Lung (tissue), 12 donors: ENCODE results near the gene STXBP4. TPM values are rescaled to one million over a fixed set of nuclear protein-coding genes. Genes with fewer than 3 reads are reported as not detected.

Experiments
- ATAC-seq: fragments of 200-7000 bp; cut with Tn5 transposase; one replicate; pipeline ENCODE4 v1.9.1; 2020; ENCODE audit warnings: moderate number of reproducible peaks; ENCODE audit not compliant: insufficient read depth, low FRiP score
- DNase-seq, 3 donors: peaks; one replicate each; pipeline ENCODE4 v3.0.0-alpha.2; 2013 to 2017
- H3K27ac ChIP-seq, 2 donors: one replicate each; pipeline ENCODE4 v1.5.1; 2013; ENCODE audit warnings: mild to moderate bottlenecking in 2 of 2, moderate library complexity in 2 of 2, control low read depth in 1 of 2, inconsistent platforms in 1 of 2, low read depth in 1 of 2, low read length in 1 of 2
- H3K27me3 ChIP-seq, 3 donors: one replicate each; pipeline ENCODE4 v1.5.1; 2013; ENCODE audit warnings: low read length in 2 of 3; ENCODE audit not compliant: control insufficient read depth in 3 of 3, insufficient read depth in 3 of 3
- H3K36me3 ChIP-seq, 4 donors: one replicate each; pipeline ENCODE4 v1.5.1; 2013; ENCODE audit warnings: low read length in 4 of 4, mild to moderate bottlenecking in 1 of 4, moderate library complexity in 1 of 4; ENCODE audit not compliant: control insufficient read depth in 4 of 4, insufficient read depth in 4 of 4
- H3K4me1 ChIP-seq, 5 donors: one replicate each; pipeline ENCODE4 v1.5.1; 2013; ENCODE audit warnings: low read length in 5 of 5, mild to moderate bottlenecking in 2 of 5, moderate library complexity in 1 of 5; ENCODE audit not compliant: control insufficient read depth in 5 of 5, insufficient read depth in 5 of 5
- H3K4me3 ChIP-seq: one replicate; pipeline ENCODE4 v1.5.1; 2013; ENCODE audit warnings: mild to moderate bottlenecking, control low read depth, moderate library complexity
- H3K9ac ChIP-seq, 2 donors: one replicate each; pipeline ENCODE4 v1.5.1; 2013; ENCODE audit warnings: low read length in 2 of 2, control low read depth in 1 of 2; ENCODE audit not compliant: insufficient read depth in 1 of 2
- H3K9me3 ChIP-seq, 4 donors: one replicate each; pipeline ENCODE4 v1.5.1; 2013; ENCODE audit warnings: low read length in 3 of 4, mild to moderate bottlenecking in 1 of 4, moderate library complexity in 1 of 4; ENCODE audit not compliant: control insufficient read depth in 4 of 4, insufficient read depth in 3 of 4
- WGBS, 2 donors: extraction: QIAGEN DNeasy Blood & Tissue Kit; methylation state at CpG; one replicate each; pipeline ENCODE4 v1.1.7; 2013; 5-methylcytosine and 5-hydroxymethylcytosine counted together
- polyA plus RNA-seq, 2 donors: library from polyadenylated mRNA; stranded (reverse); fragments of 200-250 nt; gene quantifications; one replicate each; pipeline ENCODE4 v1.2.1, GENCODE V29; 2013
- total RNA-seq, 2 donors: library from RNA; depleted of rRNA in 1 of 2; stranded (reverse); fragments of >200 nt in 1 of 2; gene quantifications; one replicate each; pipeline ENCODE4 v1.2.1, GENCODE V29; 2014 to 2021
- TF ChIP-seq, protein P1 (sequence below): IDR thresholded peaks from 2 replicates; pipeline ENCODE4 v1.5.1; 2012; ENCODE audit warnings: mild to moderate bottlenecking; ENCODE audit errors: control extremely low read depth, extremely low read depth
- donor health status: control.
- donor health status: control.
- donor health status: Bipolar disorder and iron deficiency.
- donor health status: healthy.
- donor health status: DM: yes; HTN: yes; CAD: no.

STXBP4 gene
- total and polyA plus RNA-seq, 4 donors, result 1.4 to 44.1 (median 7.7) TPM

DNA sequence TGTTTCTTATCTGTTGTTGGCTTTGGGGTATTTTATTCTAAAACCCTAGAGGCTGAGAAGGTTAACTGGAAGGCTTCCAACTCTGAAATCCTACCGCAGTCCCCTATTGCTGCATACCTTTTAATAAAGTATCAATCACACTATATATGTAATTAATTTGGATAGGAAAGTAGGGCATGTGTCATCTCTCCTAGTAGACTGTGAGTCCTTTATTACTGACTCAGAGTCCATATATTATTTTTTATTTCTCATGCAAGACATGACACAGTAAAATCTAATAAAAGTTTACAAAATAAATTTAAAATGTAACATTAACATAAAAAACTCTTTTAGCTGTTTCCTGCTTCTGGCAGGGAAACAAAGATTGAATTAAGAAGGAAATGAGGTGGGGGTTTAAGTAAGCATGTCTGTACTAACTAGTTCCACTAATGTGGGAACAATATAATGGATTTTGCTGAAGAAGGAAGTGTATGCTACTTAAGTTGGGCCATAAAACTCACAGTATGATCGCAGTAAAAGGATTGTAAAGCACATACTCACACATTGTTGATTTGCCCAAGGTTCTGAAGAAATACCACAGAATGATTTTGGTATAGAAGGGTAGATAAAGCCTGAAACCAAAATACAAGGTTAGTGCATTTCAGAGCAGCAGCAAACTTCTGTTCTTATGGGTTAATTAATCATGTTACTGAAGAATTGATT is 198.6 kb downstream of the STXBP4 start:
- no peak overlapping the region for H3K27ac ChIP-seq
- WGBS, 2 donors, result 52 to 65% methylated on average over 2 of the region's 2 CpGs
- no peaks in the 10 kb centered on the region for H3K9me3 ChIP-seq
- no peak for ATAC-seq
- H3K4me3 ChIP-seq, result no peak overlapping the region
- no peak for DNase-seq
- H3K4me1 ChIP-seq, result peaks cover 0 to 5% (median 0%) of the 10 kb centered on the region in 5 donors
- H3K9ac ChIP-seq, result no peak overlapping the region
- TF ChIP-seq, protein P1, sequence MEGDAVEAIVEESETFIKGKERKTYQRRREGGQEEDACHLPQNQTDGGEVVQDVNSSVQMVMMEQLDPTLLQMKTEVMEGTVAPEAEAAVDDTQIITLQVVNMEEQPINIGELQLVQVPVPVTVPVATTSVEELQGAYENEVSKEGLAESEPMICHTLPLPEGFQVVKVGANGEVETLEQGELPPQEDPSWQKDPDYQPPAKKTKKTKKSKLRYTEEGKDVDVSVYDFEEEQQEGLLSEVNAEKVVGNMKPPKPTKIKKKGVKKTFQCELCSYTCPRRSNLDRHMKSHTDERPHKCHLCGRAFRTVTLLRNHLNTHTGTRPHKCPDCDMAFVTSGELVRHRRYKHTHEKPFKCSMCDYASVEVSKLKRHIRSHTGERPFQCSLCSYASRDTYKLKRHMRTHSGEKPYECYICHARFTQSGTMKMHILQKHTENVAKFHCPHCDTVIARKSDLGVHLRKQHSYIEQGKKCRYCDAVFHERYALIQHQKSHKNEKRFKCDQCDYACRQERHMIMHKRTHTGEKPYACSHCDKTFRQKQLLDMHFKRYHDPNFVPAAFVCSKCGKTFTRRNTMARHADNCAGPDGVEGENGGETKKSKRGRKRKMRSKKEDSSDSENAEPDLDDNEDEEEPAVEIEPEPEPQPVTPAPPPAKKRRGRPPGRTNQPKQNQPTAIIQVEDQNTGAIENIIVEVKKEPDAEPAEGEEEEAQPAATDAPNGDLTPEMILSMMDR, result no peak
- H3K27me3 ChIP-seq, result no peaks in the 10 kb centered on the region
- no peaks in the 10 kb centered on the region for H3K36me3 ChIP-seq

DNA sequence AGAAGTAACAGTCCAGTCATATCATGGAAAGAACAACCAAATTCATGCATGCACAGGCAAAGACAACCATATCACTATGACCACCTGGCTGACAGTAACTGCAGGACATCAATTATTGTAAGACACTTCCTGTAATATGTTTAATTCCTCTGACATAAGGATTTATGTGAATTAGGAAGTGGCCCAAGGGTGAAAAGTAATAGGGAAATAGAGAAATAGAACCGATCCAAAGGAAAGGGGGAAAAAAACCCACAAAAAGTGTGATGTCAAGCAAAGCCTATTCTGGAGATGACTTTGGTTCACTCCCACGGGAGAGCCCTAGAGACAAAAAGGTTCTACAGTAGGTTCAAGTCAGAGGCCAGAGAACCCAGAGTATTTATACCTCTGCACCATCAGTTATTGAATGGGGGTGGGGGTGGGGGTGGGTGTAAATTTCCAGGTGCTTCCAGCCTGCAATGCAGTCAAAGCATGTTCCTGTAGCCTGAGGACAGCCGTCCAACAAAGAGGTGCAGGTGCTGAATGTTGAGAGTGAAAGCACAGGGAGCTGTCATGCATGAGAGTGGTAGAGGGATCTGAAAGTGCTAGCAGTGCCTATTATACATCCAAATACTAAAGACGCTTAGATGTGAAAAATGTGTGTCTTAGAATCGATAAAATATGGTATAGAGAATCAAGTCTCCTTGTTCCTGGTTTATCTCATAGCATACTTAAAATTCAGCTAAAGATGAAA is 200.6 kb downstream of the STXBP4 start:
- Histone ChIP-seq H3K27ac (no peak overlapping the region), H3K27me3 (no peaks in the 10 kb centered on the region), H3K36me3 (no peaks in the 10 kb centered on the region), H3K4me3 (no peak overlapping the region), H3K9me3 (no peaks in the 10 kb centered on the region), H3K4me1 (peaks cover 0 to 5% (median 0%) of the 10 kb centered on the region in 5 donors), H3K9ac (no peak overlapping the region)
- TF ChIP-seq, protein P1, result no peak
- WGBS, 2 donors, result 59 to 64% methylated on average over 5 of the region's 5 CpGs
- ATAC-seq (no peak), DNase-seq (no peak)

DNA sequence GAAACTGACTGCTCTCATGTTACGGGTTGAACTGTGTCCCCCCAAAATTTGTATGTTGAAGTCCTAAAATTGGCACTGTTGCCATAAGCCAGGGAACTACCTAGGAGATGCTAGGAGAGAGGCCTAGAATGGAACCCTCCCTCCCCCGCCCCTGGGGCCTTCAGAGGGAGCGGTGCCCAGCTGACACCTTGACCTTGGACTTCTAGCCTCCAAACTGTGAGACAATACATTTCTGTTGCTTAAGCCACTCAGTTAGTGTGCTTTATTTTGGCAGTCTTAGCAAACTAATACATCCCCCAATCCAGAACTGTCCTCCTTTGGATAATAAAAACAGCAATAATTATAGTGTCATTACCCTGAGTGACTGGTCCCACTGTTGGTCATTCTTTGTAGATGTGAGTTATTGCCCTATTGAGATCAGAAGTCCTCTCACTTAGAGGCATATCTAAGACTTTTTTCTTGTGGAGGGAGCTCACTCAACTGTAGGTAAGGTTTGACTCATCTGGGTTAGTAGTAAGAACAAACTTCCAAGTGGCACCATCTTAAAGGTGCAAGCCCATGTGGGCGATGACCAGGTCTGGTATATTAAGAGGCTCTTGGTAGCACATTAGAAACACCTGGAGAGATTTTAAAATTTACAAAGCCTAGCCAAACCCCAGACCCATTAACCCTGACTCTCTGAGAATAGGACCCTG is 203.2 kb downstream of the STXBP4 start:
- ATAC-seq, result no peak
- Histone ChIP-seq H3K9ac (no peak overlapping the region), H3K27ac (no peak overlapping the region), H3K27me3 (no peaks in the 10 kb centered on the region), H3K4me3 (no peak overlapping the region), H3K9me3 (no peaks in the 10 kb centered on the region), H3K4me1 (peaks cover 0 to 5% (median 0%) of the 10 kb centered on the region in 5 donors), H3K36me3 (no peaks in the 10 kb centered on the region)
- TF ChIP-seq, protein P1, result no peak
- no peak for DNase-seq
- 97 to 98% methylated on average over 4 of the region's 4 CpGs for WGBS, 2 donors
